Lung (tissue), 12 donors: ENCODE measurements around the gene SETD7. TPM values are rescaled to one million over a fixed set of nuclear protein-coding genes. Genes with fewer than 3 reads are reported as not detected.
"Not testable (repeated sequence)": the region's sequence is repeated elsewhere in the genome, so short reads cannot be mapped to it uniquely, and the experiment has no call there.

Experiments used
- ATAC-seq: fragments of 200-7000 bp; cut with Tn5 transposase; one replicate; pipeline ENCODE4 v1.9.1; 2020; ENCODE audit warnings: moderate number of reproducible peaks; ENCODE audit not compliant: insufficient read depth, low FRiP score
- DNase-seq, 3 donors: peaks; one replicate each; pipeline ENCODE4 v3.0.0-alpha.2; 2013 to 2017
- H3K27ac ChIP-seq, 2 donors: one replicate each; pipeline ENCODE4 v1.5.1; 2013; ENCODE audit warnings: mild to moderate bottlenecking in 2 of 2, moderate library complexity in 2 of 2, control low read depth in 1 of 2, inconsistent platforms in 1 of 2, low read depth in 1 of 2, low read length in 1 of 2
- H3K27me3 ChIP-seq, 3 donors: one replicate each; pipeline ENCODE4 v1.5.1; 2013; ENCODE audit warnings: low read length in 2 of 3; ENCODE audit not compliant: control insufficient read depth in 3 of 3, insufficient read depth in 3 of 3
- H3K36me3 ChIP-seq, 4 donors: one replicate each; pipeline ENCODE4 v1.5.1; 2013; ENCODE audit warnings: low read length in 4 of 4, mild to moderate bottlenecking in 1 of 4, moderate library complexity in 1 of 4; ENCODE audit not compliant: control insufficient read depth in 4 of 4, insufficient read depth in 4 of 4
- H3K4me1 ChIP-seq, 5 donors: one replicate each; pipeline ENCODE4 v1.5.1; 2013; ENCODE audit warnings: low read length in 5 of 5, mild to moderate bottlenecking in 2 of 5, moderate library complexity in 1 of 5; ENCODE audit not compliant: control insufficient read depth in 5 of 5, insufficient read depth in 5 of 5
- H3K4me3 ChIP-seq: one replicate; pipeline ENCODE4 v1.5.1; 2013; ENCODE audit warnings: mild to moderate bottlenecking, control low read depth, moderate library complexity
- H3K9ac ChIP-seq, 2 donors: one replicate each; pipeline ENCODE4 v1.5.1; 2013; ENCODE audit warnings: low read length in 2 of 2, control low read depth in 1 of 2; ENCODE audit not compliant: insufficient read depth in 1 of 2
- H3K9me3 ChIP-seq, 4 donors: one replicate each; pipeline ENCODE4 v1.5.1; 2013; ENCODE audit warnings: low read length in 3 of 4, mild to moderate bottlenecking in 1 of 4, moderate library complexity in 1 of 4; ENCODE audit not compliant: control insufficient read depth in 4 of 4, insufficient read depth in 3 of 4
- CTCF ChIP-seq: IDR thresholded peaks from 2 replicates; pipeline ENCODE4 v1.5.1; 2012; ENCODE audit warnings: mild to moderate bottlenecking; ENCODE audit errors: control extremely low read depth, extremely low read depth
- WGBS, 2 donors: extraction: QIAGEN DNeasy Blood & Tissue Kit; methylation state at CpG; one replicate each; pipeline ENCODE4 v1.1.7; 2013; 5-methylcytosine and 5-hydroxymethylcytosine counted together
- polyA plus RNA-seq, 2 donors: library from polyadenylated mRNA; stranded (reverse); fragments of 200-250 nt; gene quantifications; one replicate each; pipeline ENCODE4 v1.2.1, GENCODE V29; 2013
- total RNA-seq, 2 donors: library from RNA; depleted of rRNA in 1 of 2; stranded (reverse); fragments of >200 nt in 1 of 2; gene quantifications; one replicate each; pipeline ENCODE4 v1.2.1, GENCODE V29; 2014 to 2021
- donor health status: control.
- donor health status: control.
- donor health status: Bipolar disorder and iron deficiency.
- donor health status: healthy.
- donor health status: DM: yes; HTN: yes; CAD: no.

Gene SETD7
- total and polyA plus RNA-seq, 4 donors, result 8.9 to 35.7 (median 24.8) TPM

GRCh38 chr4:139469216-139469615, 86.8 kb downstream of the SETD7 start:
- ATAC-seq (no peak), DNase-seq (no peak)
- Histone ChIP-seq H3K36me3 (peaks cover 2 to 11% (median 7%) of the 10 kb centered on the region in 4 donors), H3K9me3 (peaks cover 0 to 3% (median 0%) of the 10 kb centered on the region in 4 donors), H3K4me1 (peaks cover 0 to 6% (median 0%) of the 10 kb centered on the region in 5 donors), H3K9ac (no peak overlapping the region), H3K27ac (no peak overlapping the region), H3K27me3 (no peaks in the 10 kb centered on the region), H3K4me3 (no peak overlapping the region)
- TF ChIP-seq CTCF, result no peak
- 95 to 97% methylated on average over 2 of the region's 2 CpGs for WGBS, 2 donors

GRCh38 chr4:139468756-139469155, 87.3 kb downstream of the SETD7 start:
- H3K27me3 ChIP-seq, H3K4me3 ChIP-seq, ATAC-seq, H3K9me3 ChIP-seq, DNase-seq, H3K4me1 ChIP-seq, H3K9ac ChIP-seq, H3K27ac ChIP-seq: not testable (repeated sequence)
- H3K36me3 ChIP-seq, result peaks cover 2 to 11% (median 7%) of the 10 kb centered on the region in 4 donors

- no peak overlapping the region for H3K9ac ChIP-seq
- TF ChIP-seq CTCF, result no peak
- 71 to 74% methylated on average over 4 of the region's 4 CpGs for WGBS, 2 donors
- no peak overlapping the region for H3K27ac ChIP-seq
- H3K9me3 ChIP-seq, result peaks cover 0 to 3% (median 0%) of the 10 kb centered on the region in 4 donors
- H3K27me3 ChIP-seq, result no peaks in the 10 kb centered on the region
- no peak overlapping the region for H3K4me3 ChIP-seq
- peaks cover 0 to 1% (median 0%) of the 10 kb centered on the region in 4 donors for H3K36me3 ChIP-seq
- H3K4me1 ChIP-seq, result peaks cover 0 to 6% (median 0%) of the 10 kb centered on the region in 5 donors
- DNase-seq (no peak), ATAC-seq (no peak)
These were observed 90.1 kb downstream of the SETD7 start for GRCh38 chr4:139465922-139466321.

- WGBS, 2 donors, result 96% methylated on average over 5 of the region's 5 CpGs
- H3K4me3 ChIP-seq, H3K27me3 ChIP-seq, H3K9me3 ChIP-seq, H3K36me3 ChIP-seq, H3K27ac ChIP-seq, DNase-seq, H3K9ac ChIP-seq, H3K4me1 ChIP-seq, ATAC-seq: not testable (repeated sequence)
These were observed 91.5 kb downstream of the SETD7 start for GRCh38 chr4:139464512-139464911.
